GM12801 (cell line): ENCODE data around the gene CAPN14.

Experiments used
- TF ChIP-seq, protein P1 (sequence below): IDR thresholded peaks from one replicate; pipeline ENCODE4 v1.5.1; 2011; ENCODE audit warnings: control low read depth; ENCODE audit not compliant: insufficient read length; ENCODE audit errors: extremely low read depth

Gene CAPN14

GRCh38 chr2:31141443-31142085 is 75.8 kb downstream of the CAPN14 start:
- TF ChIP-seq, protein P1, sequence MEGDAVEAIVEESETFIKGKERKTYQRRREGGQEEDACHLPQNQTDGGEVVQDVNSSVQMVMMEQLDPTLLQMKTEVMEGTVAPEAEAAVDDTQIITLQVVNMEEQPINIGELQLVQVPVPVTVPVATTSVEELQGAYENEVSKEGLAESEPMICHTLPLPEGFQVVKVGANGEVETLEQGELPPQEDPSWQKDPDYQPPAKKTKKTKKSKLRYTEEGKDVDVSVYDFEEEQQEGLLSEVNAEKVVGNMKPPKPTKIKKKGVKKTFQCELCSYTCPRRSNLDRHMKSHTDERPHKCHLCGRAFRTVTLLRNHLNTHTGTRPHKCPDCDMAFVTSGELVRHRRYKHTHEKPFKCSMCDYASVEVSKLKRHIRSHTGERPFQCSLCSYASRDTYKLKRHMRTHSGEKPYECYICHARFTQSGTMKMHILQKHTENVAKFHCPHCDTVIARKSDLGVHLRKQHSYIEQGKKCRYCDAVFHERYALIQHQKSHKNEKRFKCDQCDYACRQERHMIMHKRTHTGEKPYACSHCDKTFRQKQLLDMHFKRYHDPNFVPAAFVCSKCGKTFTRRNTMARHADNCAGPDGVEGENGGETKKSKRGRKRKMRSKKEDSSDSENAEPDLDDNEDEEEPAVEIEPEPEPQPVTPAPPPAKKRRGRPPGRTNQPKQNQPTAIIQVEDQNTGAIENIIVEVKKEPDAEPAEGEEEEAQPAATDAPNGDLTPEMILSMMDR = no peak

DNA sequence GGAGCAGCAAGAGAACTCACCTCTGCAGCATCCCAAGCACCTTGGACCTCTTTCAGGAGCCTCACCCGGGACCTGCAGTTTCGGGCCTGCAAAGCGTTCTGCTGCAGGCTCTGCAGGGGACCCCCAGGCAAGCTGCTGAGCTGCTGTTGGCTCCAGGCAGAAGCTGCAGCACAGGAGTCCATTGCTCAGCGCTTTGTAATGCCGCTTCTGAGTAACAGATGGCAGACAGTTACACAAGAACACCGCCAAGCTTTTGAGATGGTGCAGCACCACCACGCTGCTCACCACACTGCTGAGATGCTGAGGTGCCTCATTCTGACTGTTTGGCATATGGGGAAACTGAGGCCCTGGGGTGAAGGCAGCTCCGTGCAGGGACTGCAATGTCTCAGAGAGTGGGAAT is 77.2 kb downstream of the CAPN14 start:
- TF ChIP-seq, protein P1 = no peak

DNA sequence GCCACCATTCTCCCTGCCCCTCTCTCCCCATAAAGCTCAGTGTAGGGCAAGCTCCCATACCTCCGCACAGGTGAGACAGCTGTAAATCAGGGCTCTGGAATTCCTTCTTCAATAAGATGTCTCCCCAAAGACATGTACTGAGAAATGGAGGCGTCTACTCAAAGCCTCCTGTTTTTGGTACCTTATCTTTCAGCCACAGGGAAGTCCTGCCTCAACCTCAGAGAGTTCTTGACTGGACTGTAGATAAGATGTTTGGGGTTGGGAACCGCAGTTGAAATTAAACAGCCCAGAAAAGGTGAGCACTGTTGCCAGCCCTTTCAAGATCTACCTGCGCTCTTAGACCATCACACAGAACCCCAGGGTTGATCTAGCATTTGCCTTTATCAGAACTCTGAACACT is 77.6 kb downstream of the CAPN14 start:
- TF ChIP-seq, protein P1 = no peak

- TF ChIP-seq, protein P1 = no peak
These were observed 79.0 kb downstream of the CAPN14 start, which contains the start of gene GALNT14 for GRCh38 chr2:31138037-31138962. GALNT14 (minus strand) TSS chr2:31138440; CDS start chr2:31138086, 354 bp downstream.

DNA sequence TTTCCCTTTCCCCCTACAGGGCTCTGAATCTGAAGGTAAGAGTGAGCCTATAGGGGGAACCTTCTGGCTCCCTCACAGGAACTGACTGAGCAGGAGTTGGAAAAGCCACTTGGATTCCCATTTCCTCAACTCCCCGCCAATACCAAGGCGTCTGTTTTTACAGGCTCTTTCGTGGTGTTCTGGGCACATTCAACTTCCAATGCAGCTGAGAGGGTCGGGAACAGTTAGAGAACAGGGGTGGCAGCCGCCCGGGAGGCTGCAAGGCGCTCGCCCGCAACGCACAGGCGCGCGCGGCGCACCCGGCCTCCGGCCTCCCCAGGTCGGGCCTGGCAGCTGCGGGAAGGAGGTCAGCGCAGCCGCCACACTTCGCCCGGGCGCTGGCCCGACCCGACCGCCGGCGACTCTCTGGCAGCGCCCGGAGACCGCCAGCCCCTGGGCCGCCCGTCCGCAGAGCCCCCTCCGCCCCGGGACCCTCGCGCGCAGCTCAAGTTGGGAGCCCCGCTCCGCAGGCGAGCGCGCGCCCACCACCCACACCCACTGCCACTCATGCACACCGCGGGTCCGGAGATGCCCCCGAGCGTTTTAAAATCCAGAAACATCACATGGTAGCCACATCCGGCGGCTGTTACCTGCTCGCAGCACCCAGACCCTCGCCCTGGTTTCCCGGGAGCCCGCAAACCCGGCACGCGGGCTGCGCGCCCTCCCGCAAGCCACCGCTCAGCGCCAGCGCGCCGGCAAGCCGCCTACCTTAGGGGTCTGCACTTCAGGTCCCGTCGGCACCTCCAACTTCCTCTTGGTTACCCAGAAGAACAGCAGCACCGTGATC is 79.9 kb downstream of the CAPN14 start:
- TF ChIP-seq, protein P1 = no peak

- TF ChIP-seq, protein P1 = no peak
These were observed 80.6 kb downstream of the CAPN14 start for GRCh38 chr2:31136732-31137131.

GRCh38 chr2:31136000-31136399 is 81.3 kb downstream of the CAPN14 start:
- TF ChIP-seq, protein P1 = no peak
